SK-N-SH treated with all-trans-retinoic acid at 6 μM for 48 hours (cell line): ENCODE results near the gene ZDHHC11.
A peak's percentile ranks its signal among the peaks of the same experiment; 100 is the strongest.

Experiments
- ATAC-seq: fragments of 200-7000 bp; cut with Tn5 transposase; 3 replicates; pipeline ENCODE4 v1.9.1; 2020; ENCODE audit warnings: mild to moderate bottlenecking, moderate library complexity
- ARNTL ChIP-seq: fragments of 450-650 bp; formaldehyde crosslinking; IDR thresholded peaks from 2 replicates; pipeline ENCODE4 v1.5.0; 2020; ENCODE audit warnings: low read depth, mild to moderate bottlenecking, moderate library complexity, borderline replicate concordance
- BACH2 ChIP-seq: fragments of 250-450 bp; sonication (Bioruptor Pico); IDR thresholded peaks from 2 replicates; pipeline ENCODE4 v1.9.0; 2021; ENCODE audit warnings: mild to moderate bottlenecking, borderline replicate concordance
- CSDC2 ChIP-seq: fragments of 250-450 bp; sonication (Bioruptor Pico); IDR thresholded peaks from 2 replicates; pipeline ENCODE4 v1.5.0; 2020; ENCODE audit warnings: mild to moderate bottlenecking, moderate library complexity
- ESRRG ChIP-seq: fragments of 250-450 bp; sonication (Bioruptor Pico); IDR thresholded peaks from 2 replicates; pipeline ENCODE4 v1.6.1; 2021; ENCODE audit warnings: mild to moderate bottlenecking
- ISL1 ChIP-seq: fragments of 250-450 bp; sonication (Bioruptor Pico); IDR thresholded peaks from 2 replicates; pipeline ENCODE4 v2.1.2; 2022; ENCODE audit warnings: mild to moderate bottlenecking, moderate library complexity
- OSR1 ChIP-seq: fragments of 250-450 bp; sonication (Bioruptor Pico); IDR thresholded peaks from 2 replicates; pipeline ENCODE4 v1.8.0; 2022; ENCODE audit warnings: moderate library complexity, mild to moderate bottlenecking, inconsistent platforms
- PPARA ChIP-seq: fragments of 250-450 bp; sonication (Bioruptor Pico); IDR thresholded peaks from 2 replicates; pipeline ENCODE4 v1.5.0; 2020; ENCODE audit warnings: mild to moderate bottlenecking, borderline replicate concordance
- RARB ChIP-seq: fragments of 250-450 bp; sonication (Bioruptor Pico); IDR thresholded peaks from 2 replicates; pipeline ENCODE4 v1.8.0; 2021; ENCODE audit warnings: mild to moderate bottlenecking, moderate library complexity
- TCF4 ChIP-seq: fragments of 250-450 bp; sonication (Bioruptor Pico); IDR thresholded peaks from 2 replicates; pipeline ENCODE4 v1.8.0; 2021; ENCODE audit warnings: mild to moderate bottlenecking, moderate library complexity, borderline replicate concordance
- TOX ChIP-seq: fragments of 250-450 bp; sonication (Bioruptor Pico); IDR thresholded peaks from 2 replicates; pipeline ENCODE4 v1.8.0; 2021; ENCODE audit warnings: mild to moderate bottlenecking, moderate library complexity, borderline replicate concordance
- ZC3H10 ChIP-seq: fragments of 250-450 bp; sonication (Bioruptor Pico); IDR thresholded peaks from 2 replicates; pipeline ENCODE4 v1.5.1; 2021; ENCODE audit warnings: mild to moderate bottlenecking, moderate library complexity
- ZFP3 ChIP-seq: fragments of 250-450 bp; sonication (Bioruptor Pico); IDR thresholded peaks from 2 replicates; pipeline ENCODE4 v1.5.0; 2020; ENCODE audit warnings: mild to moderate bottlenecking, moderate library complexity
- ZFP30 ChIP-seq: fragments of 450-650 bp; formaldehyde crosslinking; IDR thresholded peaks from 2 replicates; pipeline ENCODE4 v1.5.0; 2022; ENCODE audit warnings: mild to moderate bottlenecking, moderate library complexity
- ZNF565 ChIP-seq: fragments of 450-650 bp; formaldehyde crosslinking; conservative IDR thresholded peaks from 2 replicates; pipeline ENCODE4 v1.5.0; 2020; ENCODE audit warnings: low read depth, mild to moderate bottlenecking, moderate library complexity
- ZNF70 ChIP-seq: fragments of 450-650 bp; formaldehyde crosslinking; IDR thresholded peaks from 2 replicates; pipeline ENCODE4 v1.5.0; 2020; ENCODE audit warnings: mild to moderate bottlenecking, moderate library complexity
- ZNF8 ChIP-seq: fragments of 450-650 bp; formaldehyde crosslinking; IDR thresholded peaks from 2 replicates; pipeline ENCODE4 v1.5.0; 2020; ENCODE audit warnings: mild to moderate bottlenecking, moderate library complexity
- TF ChIP-seq, protein P1 (sequence below): fragments of 250-450 bp; sonication (Bioruptor Pico); IDR thresholded peaks from 2 replicates; pipeline ENCODE4 v1.5.1; 2021; ENCODE audit warnings: mild to moderate bottlenecking, moderate library complexity
- TF ChIP-seq, protein P2 (sequence below): fragments of 250-450 bp; sonication (Bioruptor Pico); IDR thresholded peaks from 2 replicates; pipeline ENCODE4 v1.8.0; 2020; ENCODE audit warnings: mild to moderate bottlenecking, moderate library complexity, borderline replicate concordance
- TF ChIP-seq, protein P3 (sequence below): fragments of 250-450 bp; sonication (Bioruptor Pico); IDR thresholded peaks from 2 replicates; pipeline ENCODE4 v1.8.0; 2021; ENCODE audit warnings: low read depth, mild to moderate bottlenecking, moderate library complexity, borderline replicate concordance
- TF ChIP-seq, protein P4 (sequence below): fragments of 250-450 bp; sonication (Bioruptor Pico); IDR thresholded peaks from 2 replicates; pipeline ENCODE4 v1.5.0; 2020; ENCODE audit warnings: mild to moderate bottlenecking, moderate library complexity
- TF ChIP-seq, protein P5 (sequence below): fragments of 250-450 bp; sonication (Bioruptor Pico); IDR thresholded peaks from 2 replicates; pipeline ENCODE4 v1.5.1; 2020; ENCODE audit warnings: low read depth, mild to moderate bottlenecking, moderate library complexity

The ZDHHC11 gene

DNA sequence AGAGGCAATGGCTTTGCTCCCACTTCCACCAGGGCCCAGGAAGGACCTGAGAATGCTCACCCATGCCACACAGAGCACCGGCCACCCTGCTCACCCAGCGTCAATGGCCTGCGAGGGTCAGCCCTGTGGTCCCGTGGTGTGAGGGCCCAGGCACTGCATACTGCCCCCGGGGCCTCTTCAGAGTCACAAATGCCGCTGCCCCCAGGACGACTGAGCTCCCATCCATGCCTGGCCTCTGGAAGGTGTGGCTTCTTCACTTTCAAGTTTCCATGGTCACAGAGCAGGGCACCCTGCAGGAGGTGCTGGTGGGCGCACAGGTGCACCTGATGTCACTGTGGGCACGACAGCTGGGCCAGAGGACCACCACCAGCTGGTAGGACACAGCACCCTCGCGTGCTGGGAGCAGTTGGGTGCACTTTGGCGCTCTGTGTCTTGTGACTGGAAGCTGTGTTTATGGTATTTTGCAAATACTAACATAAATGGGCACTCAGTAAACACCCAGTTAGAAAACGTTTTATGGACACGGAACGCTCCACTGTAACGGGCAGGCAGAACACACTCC is 12.5 kb upstream of the ZDHHC11 start:
- TF ChIP-seq PPARA (CRISPR knock-in tag): no peak
- TF ChIP-seq RARB: no peak
- no peak for TF ChIP-seq ESRRG (CRISPR knock-in tag)
- TF ChIP-seq ISL1 (CRISPR knock-in tag): no peak
- no peak for TF ChIP-seq ZFP3 (CRISPR knock-in tag)
- TF ChIP-seq, protein P1, sequence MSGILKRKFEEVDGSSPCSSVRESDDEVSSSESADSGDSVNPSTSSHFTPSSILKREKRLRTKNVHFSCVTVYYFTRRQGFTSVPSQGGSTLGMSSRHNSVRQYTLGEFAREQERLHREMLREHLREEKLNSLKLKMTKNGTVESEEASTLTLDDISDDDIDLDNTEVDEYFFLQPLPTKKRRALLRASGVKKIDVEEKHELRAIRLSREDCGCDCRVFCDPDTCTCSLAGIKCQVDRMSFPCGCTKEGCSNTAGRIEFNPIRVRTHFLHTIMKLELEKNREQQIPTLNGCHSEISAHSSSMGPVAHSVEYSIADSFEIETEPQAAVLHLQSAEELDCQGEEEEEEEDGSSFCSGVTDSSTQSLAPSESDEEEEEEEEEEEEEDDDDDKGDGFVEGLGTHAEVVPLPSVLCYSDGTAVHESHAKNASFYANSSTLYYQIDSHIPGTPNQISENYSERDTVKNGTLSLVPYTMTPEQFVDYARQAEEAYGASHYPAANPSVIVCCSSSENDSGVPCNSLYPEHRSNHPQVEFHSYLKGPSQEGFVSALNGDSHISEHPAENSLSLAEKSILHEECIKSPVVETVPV (CRISPR knock-in tag): no peak
- TF ChIP-seq ZFP30: no peak
- no peak for TF ChIP-seq ARNTL (CRISPR knock-in tag)
- TF ChIP-seq, protein P2, sequence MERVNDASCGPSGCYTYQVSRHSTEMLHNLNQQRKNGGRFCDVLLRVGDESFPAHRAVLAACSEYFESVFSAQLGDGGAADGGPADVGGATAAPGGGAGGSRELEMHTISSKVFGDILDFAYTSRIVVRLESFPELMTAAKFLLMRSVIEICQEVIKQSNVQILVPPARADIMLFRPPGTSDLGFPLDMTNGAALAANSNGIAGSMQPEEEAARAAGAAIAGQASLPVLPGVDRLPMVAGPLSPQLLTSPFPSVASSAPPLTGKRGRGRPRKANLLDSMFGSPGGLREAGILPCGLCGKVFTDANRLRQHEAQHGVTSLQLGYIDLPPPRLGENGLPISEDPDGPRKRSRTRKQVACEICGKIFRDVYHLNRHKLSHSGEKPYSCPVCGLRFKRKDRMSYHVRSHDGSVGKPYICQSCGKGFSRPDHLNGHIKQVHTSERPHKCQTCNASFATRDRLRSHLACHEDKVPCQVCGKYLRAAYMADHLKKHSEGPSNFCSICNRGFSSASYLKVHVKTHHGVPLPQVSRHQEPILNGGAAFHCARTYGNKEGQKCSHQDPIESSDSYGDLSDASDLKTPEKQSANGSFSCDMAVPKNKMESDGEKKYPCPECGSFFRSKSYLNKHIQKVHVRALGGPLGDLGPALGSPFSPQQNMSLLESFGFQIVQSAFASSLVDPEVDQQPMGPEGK (CRISPR knock-in tag): no peak
- TF ChIP-seq CSDC2 (CRISPR knock-in tag): no peak
- TF ChIP-seq, all 23 proteins: peak for 0
- no peak for ATAC-seq

DNA sequence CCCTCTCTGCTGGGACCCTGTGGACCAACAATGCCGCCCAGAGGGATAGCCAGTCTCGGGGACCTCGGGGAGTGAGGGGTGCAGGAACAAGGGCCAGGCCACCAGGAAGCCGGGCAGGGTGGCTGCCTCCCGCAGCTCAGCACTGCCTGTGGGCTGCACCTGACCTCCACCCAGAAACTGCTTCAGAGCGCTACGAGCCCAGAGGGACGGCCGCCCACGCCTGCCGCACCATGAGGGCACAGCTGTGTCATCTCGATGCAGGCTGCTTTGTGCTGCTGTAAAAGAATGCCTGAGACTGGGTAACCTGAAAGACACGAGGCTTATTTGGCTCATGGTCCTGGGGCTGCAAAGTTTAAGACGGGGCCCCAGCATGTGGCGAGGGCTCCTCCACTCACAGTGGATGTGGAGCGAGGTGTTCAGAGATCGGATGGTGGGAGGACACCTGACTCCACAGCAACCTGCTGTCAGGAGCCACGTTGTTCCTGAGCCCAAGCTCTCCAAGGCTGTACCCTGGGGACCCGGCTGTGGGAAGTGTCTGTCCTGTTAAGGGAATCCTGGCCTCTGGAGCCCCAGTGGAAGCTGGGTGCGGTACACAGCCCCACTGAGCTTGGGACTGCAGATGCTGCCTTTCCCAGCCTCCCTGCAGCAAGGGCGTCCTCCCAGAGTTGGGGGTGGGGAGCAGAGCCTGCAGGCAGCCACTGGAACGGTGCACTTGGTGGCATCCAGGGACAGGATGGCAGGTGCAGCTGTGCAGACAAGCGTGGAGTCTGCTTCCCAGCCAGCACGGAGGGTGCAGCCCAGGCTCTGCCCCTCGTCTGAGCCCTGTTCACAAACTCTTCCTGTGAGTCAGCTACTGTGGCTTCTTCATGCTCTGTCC is 11.8 kb upstream of the ZDHHC11 start:
- TF ChIP-seq RARB (no peak), BACH2 (CRISPR knock-in tag) (no peak), ZC3H10 (CRISPR knock-in tag) (no peak), ZNF8 (no peak), ZNF70 (CRISPR knock-in tag) (no peak), ESRRG (CRISPR knock-in tag) (no peak), TCF4 (no peak), TOX (CRISPR knock-in tag) (no peak), OSR1 (no peak), ZNF565 (CRISPR knock-in tag) (no peak), ZFP3 (CRISPR knock-in tag) (no peak)
- TF ChIP-seq, protein P3, sequence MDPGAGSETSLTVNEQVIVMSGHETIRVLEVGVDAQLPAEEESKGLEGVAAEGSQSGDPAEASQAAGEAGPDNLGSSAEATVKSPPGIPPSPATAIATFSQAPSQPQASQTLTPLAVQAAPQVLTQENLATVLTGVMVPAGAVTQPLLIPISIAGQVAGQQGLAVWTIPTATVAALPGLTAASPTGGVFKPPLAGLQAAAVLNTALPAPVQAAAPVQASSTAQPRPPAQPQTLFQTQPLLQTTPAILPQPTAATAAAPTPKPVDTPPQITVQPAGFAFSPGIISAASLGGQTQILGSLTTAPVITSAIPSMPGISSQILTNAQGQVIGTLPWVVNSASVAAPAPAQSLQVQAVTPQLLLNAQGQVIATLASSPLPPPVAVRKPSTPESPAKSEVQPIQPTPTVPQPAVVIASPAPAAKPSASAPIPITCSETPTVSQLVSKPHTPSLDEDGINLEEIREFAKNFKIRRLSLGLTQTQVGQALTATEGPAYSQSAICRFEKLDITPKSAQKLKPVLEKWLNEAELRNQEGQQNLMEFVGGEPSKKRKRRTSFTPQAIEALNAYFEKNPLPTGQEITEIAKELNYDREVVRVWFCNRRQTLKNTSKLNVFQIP (CRISPR knock-in tag): no peak
- TF ChIP-seq, protein P4, sequence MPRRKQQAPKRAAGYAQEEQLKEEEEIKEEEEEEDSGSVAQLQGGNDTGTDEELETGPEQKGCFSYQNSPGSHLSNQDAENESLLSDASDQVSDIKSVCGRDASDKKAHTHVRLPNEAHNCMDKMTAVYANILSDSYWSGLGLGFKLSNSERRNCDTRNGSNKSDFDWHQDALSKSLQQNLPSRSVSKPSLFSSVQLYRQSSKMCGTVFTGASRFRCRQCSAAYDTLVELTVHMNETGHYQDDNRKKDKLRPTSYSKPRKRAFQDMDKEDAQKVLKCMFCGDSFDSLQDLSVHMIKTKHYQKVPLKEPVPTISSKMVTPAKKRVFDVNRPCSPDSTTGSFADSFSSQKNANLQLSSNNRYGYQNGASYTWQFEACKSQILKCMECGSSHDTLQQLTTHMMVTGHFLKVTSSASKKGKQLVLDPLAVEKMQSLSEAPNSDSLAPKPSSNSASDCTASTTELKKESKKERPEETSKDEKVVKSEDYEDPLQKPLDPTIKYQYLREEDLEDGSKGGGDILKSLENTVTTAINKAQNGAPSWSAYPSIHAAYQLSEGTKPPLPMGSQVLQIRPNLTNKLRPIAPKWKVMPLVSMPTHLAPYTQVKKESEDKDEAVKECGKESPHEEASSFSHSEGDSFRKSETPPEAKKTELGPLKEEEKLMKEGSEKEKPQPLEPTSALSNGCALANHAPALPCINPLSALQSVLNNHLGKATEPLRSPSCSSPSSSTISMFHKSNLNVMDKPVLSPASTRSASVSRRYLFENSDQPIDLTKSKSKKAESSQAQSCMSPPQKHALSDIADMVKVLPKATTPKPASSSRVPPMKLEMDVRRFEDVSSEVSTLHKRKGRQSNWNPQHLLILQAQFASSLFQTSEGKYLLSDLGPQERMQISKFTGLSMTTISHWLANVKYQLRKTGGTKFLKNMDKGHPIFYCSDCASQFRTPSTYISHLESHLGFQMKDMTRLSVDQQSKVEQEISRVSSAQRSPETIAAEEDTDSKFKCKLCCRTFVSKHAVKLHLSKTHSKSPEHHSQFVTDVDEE: no peak
- no peak; the same call in 2 of the 3 replicates for ATAC-seq

DNA sequence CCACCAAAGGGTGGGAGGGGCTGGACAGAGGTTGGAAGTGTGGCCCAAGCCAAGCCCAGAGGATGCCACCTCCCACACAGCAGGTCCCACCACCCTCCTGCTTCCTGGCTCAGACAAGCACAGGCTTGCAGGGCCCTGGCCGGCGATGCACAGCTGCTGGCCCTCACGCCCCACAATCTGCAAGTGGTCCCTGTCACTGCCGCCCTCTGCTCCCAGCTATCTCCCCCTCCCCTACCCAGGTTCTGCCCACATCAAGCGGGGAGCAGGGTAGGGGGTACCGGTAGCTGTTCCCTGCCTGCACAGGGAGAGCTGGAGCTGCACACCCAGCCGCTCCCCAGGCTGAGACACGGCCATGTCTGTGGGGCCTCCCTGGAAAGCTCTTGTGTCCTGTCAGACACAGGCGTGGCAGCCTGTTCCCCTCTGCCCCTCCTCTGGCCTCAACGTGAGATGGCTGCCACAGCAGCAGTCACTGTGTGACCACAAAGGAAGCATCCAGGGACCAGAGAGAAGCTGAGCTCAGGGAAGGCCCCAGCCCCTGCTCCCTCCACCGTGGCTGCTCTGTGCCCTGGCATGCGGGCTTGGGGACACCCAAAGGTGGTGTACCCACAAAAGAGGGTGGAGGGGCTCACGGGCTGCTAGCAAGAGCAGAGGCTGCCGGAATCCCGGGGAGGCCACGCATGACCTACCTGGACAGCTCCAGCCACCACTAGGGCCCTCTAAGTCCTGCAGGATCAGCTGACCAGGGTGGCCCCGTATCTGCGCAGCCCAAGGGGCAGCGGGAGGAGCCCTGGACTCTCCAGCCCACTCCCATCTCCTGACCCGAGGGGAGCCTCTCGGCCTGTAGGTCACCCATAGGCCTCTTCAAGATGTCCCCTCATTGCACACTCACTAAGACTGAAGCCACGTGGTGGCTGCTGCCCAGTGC is 10.9 kb upstream of the ZDHHC11 start:
- TF ChIP-seq BACH2 (CRISPR knock-in tag) (no peak), ARNTL (CRISPR knock-in tag) (no peak), ZFP30 (no peak), RARB (no peak), ZNF70 (CRISPR knock-in tag) (no peak)
- TF ChIP-seq, protein P5, sequence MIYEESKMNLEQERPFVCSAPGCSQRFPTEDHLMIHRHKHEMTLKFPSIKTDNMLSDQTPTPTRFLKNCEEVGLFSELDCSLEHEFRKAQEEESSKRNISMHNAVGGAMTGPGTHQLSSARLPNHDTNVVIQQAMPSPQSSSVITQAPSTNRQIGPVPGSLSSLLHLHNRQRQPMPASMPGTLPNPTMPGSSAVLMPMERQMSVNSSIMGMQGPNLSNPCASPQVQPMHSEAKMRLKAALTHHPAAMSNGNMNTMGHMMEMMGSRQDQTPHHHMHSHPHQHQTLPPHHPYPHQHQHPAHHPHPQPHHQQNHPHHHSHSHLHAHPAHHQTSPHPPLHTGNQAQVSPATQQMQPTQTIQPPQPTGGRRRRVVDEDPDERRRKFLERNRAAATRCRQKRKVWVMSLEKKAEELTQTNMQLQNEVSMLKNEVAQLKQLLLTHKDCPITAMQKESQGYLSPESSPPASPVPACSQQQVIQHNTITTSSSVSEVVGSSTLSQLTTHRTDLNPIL (CRISPR knock-in tag): no peak
- TF ChIP-seq, protein P4: no peak
- TF ChIP-seq, all 23 proteins: peak for 0
- ATAC-seq: peak; percentile 9
